GM21723 (cell line): ENCODE data around the gene MYPOP.

Experiments used
- ATAC-seq: cut with Tn5 transposase; IDR thresholded peaks from one replicate; pipeline ENCODE4 v1.9.1; 2021; ENCODE audit warnings: mild to moderate bottlenecking, moderate library complexity; ENCODE audit not compliant: unreplicated experiment

The MYPOP gene

DNA sequence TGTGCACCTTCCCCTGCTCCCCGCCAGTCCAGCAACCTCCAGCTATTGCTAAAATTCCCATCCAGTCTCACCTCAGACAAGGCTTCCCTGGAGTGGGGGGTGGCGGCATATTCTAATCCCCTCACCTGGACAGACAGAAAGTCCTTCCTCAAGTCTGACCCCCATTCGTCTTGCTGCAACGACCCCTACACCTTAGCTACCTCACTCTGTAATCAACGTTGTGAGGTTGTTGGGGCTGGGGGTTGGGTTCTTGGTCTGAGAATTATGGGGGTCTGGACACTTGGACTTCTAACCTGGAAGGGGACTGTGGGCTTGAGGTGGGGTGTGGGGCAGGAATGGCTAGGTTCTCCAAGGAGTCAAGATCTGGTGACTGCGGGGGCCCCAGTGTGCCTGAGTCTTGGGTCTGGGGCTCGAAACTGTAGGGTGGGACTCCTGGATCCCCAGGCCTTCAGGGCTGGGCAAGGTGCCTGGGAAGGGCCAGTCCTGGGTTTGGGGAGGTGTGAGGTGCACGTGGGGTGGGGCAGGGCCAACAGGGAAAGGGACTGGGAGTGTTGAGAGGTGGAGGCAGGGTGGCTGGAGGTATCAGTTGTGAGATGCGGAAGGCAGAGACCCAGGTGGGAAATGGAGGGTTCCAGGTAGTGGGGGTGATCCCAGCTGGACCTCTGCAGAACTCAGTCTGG is 37.0 kb downstream of the MYPOP start:
- no peak for ATAC-seq

DNA sequence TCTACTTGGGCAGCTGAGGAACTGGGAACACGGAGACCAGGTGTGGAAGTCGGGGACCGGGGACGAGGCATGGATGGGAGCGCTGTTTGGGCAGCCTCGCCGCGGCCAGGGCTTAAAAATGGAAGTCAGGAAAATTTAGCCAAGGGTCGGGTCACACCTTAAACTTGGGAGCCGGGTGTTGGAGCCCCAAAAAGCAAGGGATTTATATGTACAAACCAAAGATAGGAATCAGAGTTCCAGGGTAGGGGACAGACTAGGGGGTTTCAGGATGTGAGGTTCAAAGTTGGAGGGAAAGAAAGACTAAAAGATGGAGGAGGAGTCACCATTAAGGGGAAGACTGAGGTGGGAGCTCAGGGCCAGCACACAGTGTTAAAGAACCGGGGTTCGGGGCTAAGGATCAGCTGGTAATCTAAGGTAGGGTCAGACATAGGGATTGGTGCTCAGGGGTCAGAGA is 37.8 kb downstream of the MYPOP start:
- ATAC-seq: no peak

DNA sequence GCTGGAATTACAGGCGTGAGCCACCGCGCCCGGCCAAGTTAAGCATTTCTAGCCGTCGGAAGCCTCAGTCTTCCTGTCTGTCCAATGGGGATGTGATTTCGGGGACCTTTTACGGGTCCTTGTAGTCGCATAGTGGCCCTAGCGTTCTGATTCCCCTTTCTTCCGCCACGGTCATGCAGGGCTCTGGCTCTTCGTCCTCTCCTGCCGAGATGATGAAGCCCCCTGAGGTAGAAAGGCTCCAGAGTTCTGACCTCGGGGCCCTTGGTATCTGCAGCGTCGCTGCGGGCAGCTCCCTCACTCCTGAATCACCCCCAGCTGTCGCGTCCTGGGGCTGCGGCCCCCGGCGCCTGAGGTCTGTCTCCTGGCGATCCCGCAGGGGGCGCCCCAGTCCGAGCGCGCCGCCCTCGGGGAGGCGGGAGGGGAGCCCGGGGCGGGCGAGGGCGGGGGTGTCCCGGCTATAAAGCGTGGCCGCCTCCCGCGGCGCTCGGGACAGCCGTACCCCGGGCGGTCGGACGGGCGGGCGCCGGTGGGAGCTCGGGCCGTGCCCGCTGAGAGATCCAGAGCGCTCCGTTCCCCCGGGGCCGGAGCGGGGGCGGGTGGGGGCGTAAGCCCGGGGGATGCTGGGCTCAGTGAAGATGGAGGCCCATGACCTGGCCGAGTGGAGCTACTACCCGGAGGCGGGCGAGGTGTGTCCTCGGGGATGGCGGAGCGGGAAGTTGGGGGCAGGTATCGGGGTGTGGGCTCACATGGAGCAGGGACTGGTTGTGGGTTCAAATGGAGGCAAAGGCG is 38.4 kb downstream of the MYPOP start, which contains the start of gene FOXA3:
FOXA3 (plus strand) TSS at position 487 of the 789 bp plus-strand sequence; CDS start at position 618, 131 bp downstream.
- no peak for ATAC-seq

DNA sequence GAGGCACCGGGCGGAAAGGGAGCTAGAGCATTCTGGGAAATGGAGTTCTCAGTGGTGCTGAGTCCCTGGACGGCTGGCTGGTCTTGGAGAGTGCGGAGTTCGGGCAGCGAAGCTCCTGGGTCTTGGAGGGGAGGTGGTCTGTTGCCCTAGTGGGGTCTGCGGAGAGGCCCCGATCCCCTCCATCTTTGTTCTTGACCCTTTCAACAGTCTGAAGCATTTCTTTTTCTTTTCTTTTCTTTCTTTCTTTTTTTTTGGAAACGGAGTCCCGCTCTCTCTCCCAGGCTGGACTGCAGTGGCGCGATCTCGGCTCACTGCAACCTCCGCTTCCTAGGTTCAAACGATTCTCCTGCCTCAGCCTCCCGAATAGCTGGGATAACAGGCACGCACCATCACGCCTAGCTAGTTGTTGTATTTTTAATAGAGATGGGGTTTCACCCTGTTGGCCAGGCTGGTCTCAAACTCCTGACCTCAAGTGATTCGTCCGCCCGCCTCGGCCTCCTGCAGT is 39.0 kb downstream of the MYPOP start:
- no peak for ATAC-seq

DNA sequence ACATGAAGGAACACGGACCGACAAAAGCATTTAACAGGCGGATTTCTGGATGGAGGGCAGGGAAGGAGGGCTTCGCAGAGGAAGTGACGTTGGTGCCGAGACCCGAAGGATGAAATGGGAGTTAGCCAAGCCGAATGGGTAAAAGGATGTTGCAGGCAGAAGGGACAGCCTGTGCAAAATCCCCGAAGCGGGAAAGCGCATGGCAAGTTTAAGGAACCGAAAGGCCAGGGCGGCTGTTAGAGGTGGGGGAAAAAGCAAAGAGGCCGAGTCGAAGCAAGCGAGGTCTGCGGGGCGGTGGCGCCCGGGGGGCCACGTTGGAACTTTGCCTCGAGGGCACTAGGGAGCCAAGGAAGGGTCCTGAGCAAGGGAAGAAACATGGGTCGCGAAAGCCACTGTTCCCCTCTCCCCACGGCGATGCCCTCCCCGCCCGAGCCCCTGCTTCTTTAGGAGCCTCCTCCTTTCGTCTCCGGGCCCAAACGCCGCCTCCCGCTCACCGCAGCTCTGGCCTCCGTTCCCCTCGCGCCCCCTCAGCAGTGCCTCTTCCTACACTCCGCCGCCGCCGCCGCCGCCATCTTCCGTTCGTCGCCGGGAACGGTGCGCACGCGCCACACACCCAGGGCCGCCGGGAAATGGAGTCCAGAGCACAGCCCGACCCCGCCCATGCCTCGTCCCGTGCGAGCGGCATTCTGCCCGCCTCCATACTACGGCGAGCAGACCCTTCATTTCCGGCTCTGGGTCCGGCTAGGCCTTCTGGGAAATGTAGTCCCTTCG is 39.7 kb downstream of the MYPOP start, which contains the start of gene SYMPK:
SYMPK (minus strand) TSS at position 584 of the 771 bp plus-strand sequence. CDS start 8,652 bp downstream, outside the sequence.
- peak; percentile 87 for ATAC-seq

DNA sequence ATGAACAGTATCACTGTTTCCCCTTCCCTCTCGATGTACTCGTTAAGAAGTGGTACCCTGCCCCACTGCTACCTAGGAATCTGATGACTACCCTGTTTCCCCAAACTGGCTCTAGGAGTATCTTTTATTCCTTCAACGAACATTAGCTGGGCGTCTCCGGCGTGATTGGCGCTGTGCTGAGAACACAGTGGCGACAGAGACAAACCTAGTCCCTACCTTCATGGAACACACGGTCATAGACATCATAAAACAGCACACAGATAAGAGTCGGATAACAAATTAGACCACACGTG is 40.2 kb downstream of the MYPOP start:
- no peak for ATAC-seq

DNA sequence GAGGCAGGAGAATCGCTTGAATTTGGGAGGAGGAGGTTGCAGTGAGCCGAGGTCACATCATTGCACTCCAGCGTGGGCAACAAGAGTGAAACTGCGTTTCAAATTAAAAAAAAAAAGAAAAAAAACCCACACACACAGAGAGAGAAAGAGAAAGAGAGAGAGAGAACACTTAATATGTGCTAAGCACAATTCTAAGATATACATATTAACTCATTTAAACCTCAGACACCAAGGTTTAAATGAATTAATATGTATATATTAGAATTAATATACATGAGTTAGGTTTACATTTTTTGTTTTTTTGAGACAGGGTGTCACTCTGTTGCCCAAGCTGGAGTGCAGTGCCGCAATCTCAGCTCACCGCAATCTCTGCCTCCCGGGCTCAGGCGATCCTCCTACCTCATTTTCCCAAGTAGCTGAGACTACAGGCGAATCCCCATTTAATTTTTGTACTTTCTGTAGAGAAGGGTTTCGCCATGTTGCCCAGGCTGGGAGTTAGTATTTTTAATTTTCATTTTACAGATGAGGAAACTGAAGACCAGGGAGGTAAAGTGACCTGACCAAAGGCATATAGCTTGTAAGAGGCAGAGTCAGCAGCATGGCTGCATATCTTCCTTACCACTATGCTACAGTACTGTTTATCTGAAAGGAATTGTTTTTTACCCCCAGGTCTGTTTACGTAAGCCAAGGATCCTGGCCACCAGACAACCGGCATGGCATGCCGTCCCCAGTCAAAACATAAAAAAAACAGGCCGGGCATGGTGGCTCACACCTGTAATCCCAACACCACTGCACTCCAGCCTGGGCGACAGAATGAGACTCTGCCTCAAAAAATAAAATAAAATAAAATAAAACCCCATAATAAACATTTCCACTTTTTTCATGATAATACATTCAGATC is 41.8 kb downstream of the MYPOP start:
- ATAC-seq: no peak

DNA sequence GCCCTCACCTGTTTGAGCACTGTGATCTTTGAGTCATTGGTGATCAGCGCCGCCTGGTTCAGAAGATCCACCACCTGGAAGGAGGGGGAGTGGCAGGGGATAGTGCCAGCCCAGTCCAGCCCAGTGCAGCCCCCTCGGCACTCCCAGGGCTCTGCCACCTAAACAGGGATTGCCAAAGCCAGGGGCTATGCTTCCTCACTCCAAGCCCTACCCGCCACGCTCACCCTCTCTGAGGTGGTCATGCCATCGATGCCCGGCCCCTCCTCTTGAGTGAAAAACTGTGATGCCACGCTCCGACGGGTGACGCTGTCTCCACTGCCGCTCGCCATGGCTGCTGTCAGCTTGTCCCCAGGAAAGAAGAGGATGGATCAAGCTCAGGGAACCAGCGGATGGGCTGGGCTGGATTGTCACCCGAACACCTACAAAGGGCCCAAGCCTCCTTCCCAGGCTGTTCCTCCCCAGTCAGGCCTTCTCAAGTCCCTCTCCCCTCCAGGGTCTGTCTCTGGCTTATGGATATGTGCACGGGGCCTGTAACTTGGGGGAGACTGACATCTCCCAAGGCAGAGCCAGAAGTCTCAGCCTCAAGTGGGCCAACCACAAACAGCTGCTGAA is 48.1 kb downstream of the MYPOP start:
- ATAC-seq: no peak

DNA sequence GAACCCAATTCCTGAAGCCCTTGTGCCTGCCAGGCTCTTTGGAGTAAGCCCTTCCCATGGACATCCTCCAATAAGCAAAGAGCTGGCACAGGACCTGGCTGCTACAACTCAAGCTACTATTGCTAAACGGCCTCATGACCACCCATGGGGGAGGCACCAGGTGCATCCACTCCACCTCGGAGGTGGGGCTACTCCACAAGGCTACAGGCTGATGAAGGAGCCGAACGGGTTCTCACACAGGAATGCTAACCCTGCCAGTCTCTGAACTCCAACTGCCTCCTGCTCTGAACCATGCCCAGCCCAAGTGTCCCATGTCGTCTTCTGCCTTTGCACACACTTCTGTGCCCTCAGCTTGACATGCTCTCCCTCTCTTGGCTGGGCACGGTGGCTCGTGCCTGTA is 49.4 kb downstream of the MYPOP start:
- ATAC-seq: no peak

DNA sequence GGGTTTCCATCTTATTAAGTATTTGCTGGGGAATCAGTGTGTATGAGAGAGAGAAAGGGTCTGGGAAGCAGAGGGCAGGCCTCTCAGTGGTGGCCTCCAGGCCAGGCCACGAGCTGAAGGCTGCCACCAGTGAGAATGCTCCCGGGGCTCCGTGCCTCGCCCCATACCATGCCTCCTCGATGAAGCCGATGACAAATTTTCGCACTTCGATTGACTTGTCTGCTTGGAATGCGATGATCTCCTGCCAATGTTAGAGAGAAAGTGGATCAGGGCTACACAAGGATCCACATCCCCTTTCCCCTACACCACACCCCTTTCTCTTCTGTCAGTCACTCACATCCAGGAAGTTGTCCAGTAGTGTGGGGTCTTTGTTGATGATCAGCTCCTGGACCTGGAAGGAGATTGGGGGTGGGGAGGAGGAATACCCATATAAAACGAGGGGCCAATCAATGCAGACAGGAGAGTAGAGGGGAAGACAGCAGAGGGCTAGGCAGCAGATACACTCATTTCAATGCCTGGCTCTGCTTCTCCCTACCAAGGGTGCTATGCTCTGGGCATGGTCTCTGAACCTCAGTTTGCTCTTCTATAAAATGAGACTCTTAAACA is 50.2 kb downstream of the MYPOP start:
- no peak for ATAC-seq

DNA sequence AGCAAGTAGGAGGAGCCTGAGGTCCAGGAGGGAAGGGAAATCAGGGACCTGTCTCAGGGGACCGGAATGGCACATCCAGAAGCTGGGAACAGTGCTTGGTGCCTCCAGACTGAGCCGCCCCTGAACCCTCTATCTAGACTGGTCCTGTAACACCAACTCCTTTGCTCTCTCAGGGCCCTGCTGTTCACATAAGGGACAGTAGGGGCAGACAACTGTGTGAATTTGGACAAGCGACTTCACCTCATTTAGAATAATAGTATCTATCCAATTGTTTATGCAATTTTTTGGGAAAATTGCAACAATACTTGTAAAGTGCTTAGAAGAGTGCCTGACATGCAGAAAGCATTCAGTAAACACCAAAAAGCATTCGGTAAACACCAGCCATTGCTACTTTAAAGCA is 53.5 kb downstream of the MYPOP start:
- ATAC-seq: no peak

DNA sequence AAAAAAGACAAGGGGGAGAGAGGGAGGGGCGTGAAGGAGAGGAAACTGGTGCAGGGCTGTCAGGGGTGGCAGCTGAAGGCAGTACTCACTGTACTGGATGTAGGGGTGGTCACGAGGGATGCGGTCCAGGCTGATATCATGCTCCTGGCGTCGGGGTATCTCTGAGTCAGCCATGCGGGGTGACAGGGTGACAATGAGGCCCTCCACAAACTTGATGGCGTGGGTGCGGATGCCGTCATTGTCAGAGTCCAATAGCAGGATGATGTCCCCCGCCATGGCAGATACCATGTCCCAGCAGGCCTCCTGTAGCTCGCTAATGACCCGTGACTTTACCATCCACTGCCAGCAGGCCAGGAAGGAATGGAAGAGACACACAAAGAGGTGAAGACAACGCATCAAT is 54.8 kb downstream of the MYPOP start:
- ATAC-seq: no peak

DNA sequence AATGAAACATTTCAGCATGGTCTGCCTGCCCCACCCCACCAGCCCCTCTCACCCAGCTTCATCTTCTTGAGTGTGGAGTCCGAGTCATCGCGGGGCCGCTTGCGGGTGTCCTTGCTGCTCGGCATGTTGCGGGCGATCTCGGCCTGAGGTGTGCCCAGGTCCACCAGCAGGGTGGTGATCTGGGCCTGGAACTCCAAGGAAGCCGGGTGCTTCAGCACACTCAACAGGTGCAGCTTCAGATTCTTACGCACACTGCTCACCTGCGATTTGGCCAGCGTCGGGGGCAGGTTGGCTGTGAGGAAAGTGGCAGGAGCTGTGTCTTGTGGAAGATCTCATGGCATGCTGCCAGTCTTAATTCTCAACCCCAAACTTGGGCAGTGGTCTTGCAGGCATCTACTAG is 60.2 kb downstream of the MYPOP start:
- no peak for ATAC-seq
